ENCODE data around the gene CABP2.

The CABP2 gene

GRCh38 chr11:67521924-67522323 is 1.3 kb downstream of the CABP2 start:
- TF ChIP-seq TAF1 (IDR thresholded peaks at IDR 0.05; ENCODE audit: borderline replicate concordance, insufficient read depth, low read length) (no peak), FOXP2 (optimal IDR thresholded peaks at IDR 0.05; ENCODE audit: borderline replicate concordance, extremely low read depth, extremely low read length, insufficient read depth) (no peak), REST (IDR thresholded peaks at IDR 0.05; ENCODE audit: insufficient read depth in 1 of 2, low read depth in 2 of 2, low read length in 2 of 2) (no peak), POLR2AphosphoS5 (IDR thresholded peaks at IDR 0.05; ENCODE audit: low read depth, low read length) (no peak)

DNA sequence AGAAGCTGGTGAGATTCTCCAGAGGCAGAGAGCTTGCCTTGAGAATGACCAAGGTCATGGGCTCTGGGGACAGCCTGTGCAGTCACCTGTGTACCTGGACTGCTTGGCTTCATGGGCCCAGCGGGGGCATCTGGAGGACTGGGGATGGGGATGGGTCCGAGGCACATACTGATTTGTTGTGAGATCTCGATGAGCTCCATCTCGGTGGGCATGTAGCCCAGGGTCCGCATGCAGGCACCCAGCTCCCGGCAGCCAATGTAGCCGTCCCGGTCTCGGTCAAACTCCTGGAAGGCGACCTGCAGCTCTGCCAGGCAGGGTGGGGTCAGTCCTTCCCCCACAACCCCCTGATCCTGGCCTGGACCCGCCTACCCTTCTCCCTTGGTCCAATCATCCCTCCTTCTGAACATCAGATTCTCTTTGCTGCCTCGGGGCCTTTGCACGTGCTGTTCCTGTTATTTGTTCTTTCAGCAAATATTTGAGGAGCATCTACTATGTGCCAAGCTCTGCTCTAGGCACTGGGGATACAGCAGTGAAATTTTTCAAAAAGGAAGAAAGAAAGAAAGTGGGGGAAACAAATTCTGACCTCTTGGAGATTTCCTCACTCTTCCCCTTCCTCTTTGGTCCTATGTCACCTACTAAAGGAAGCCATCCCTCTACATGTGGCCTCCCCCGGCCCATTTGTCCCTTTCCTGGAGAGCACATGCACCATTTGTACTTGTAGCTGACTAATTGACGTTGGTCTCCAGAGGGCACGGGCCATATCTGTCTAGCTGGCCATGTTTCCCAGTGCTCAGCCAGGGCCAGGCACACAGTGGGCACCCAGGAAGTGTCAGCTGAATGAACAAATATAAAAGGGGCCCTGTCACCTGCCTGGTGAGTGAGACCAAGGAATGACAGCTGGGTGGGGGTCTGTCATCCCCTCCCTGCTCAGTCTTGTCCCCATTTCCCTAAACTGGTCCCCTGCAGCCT is 2.1 kb downstream of the CABP2 start:
- TF ChIP-seq REST (IDR thresholded peaks at IDR 0.05; ENCODE audit: insufficient read depth in 1 of 2, low read depth in 2 of 2, low read length in 2 of 2): no peak
- no peak for TF ChIP-seq POLR2AphosphoS5 (IDR thresholded peaks at IDR 0.05; ENCODE audit: low read depth, low read length)
- TF ChIP-seq TAF1 (IDR thresholded peaks at IDR 0.05; ENCODE audit: borderline replicate concordance, insufficient read depth, low read length): no peak
- TF ChIP-seq FOXP2 (optimal IDR thresholded peaks at IDR 0.05; ENCODE audit: borderline replicate concordance, extremely low read depth, extremely low read length, insufficient read depth): no peak
- TF ChIP-seq SIN3A (IDR thresholded peaks at IDR 0.05; ENCODE audit: borderline replicate concordance, insufficient read depth, low read length): no peak

GRCh38 chr11:67519726-67520125 is 3.5 kb downstream of the CABP2 start:
- TF ChIP-seq FOXP2 (optimal IDR thresholded peaks at IDR 0.05; ENCODE audit: borderline replicate concordance, extremely low read depth, extremely low read length, insufficient read depth): no peak
- TF ChIP-seq REST (IDR thresholded peaks at IDR 0.05; ENCODE audit: insufficient read depth in 1 of 2, low read depth in 2 of 2, low read length in 2 of 2): no peak
- TF ChIP-seq SIN3A (IDR thresholded peaks at IDR 0.05; ENCODE audit: borderline replicate concordance, insufficient read depth, low read length): no peak
- no peak for TF ChIP-seq TAF1 (IDR thresholded peaks at IDR 0.05; ENCODE audit: borderline replicate concordance, insufficient read depth, low read length)
- TF ChIP-seq POLR2AphosphoS5 (IDR thresholded peaks at IDR 0.05; ENCODE audit: low read depth, low read length): no peak

- TF ChIP-seq REST (IDR thresholded peaks at IDR 0.05; ENCODE audit: insufficient read depth in 1 of 2, low read depth in 2 of 2, low read length in 2 of 2) (no peak), SIN3A (IDR thresholded peaks at IDR 0.05; ENCODE audit: borderline replicate concordance, insufficient read depth, low read length) (no peak)
These were observed 5.3 kb downstream of the CABP2 start for GRCh38 chr11:67517784-67518552.

Measured in PFSK-1 (cell line).